Measurements from ENCODE around the gene PRDM16.

GRCh38 chr1:3378411-3379208 lies 309.6 kb downstream of the PRDM16 start:
- no peak for TF ChIP-seq CTCF (IDR thresholded peaks at IDR 0.05; ENCODE audit: control extremely low read depth in 1 of 3, insufficient read depth in 1 of 3, low read depth in 1 of 3, low read length in 3 of 3)
- no peak for TF ChIP-seq RNF2 (IDR thresholded peaks at IDR 0.05; ENCODE audit: borderline replicate concordance, low read depth, low read length, missing control alignments, poor library complexity, severe bottlenecking)
- TF ChIP-seq PHF8 (conservative IDR thresholded peaks at IDR 0.05; ENCODE audit: low read depth, low read length), result no peak
- no peak for TF ChIP-seq POLR2A (IDR thresholded peaks at IDR 0.05; ENCODE audit: control extremely low read depth in 1 of 2, low read depth in 2 of 2, low read length in 2 of 2)
- no peak for TF ChIP-seq SUZ12 (IDR thresholded peaks at IDR 0.05; ENCODE audit: low read length)
- no peak for TF ChIP-seq CHD2 (IDR thresholded peaks at IDR 0.05; ENCODE audit: low read length)
- no peak for TF ChIP-seq TBP (IDR thresholded peaks at IDR 0.05; ENCODE audit: low read depth, low read length)
- no peak for TF ChIP-seq USF2 (IDR thresholded peaks at IDR 0.05; ENCODE audit: low read length)
- TF ChIP-seq EGR1 (IDR thresholded peaks at IDR 0.05; ENCODE audit: borderline replicate concordance, low read depth, low read length), result no peak
- no peak for TF ChIP-seq SP2 (IDR thresholded peaks at IDR 0.05; ENCODE audit: low read length)
- TF ChIP-seq EZH2 (IDR thresholded peaks at IDR 0.05; ENCODE audit: low read depth, low read length, severe bottlenecking), result no peak
- no peak for TF ChIP-seq CEBPB (IDR thresholded peaks at IDR 0.05; ENCODE audit: low read depth, low read length)
- no peak for TF ChIP-seq TAF1 (IDR thresholded peaks at IDR 0.05; ENCODE audit: low read depth, low read length)

All from H1 (cell line).